GM23338 (cell line): ENCODE results near the gene SPAAR. TPM values are rescaled to one million over a fixed set of nuclear protein-coding genes. Genes with fewer than 3 reads are reported as not detected.

Source experiments
- ATAC-seq: fragments of 200-7000 bp; cut with Tn5 transposase; 3 replicates; pipeline ENCODE4 v1.9.1; 2020
- DNase-seq: peaks from one replicate; pipeline ENCODE4 v3.0.0-alpha.2; 2015; ENCODE audit warnings: low spot score
- H2AFZ ChIP-seq: fragments of 200-600 bp; sonication (generic); 2 replicates; pipeline ENCODE4 v1.8.0; 2016; ENCODE audit warnings: antibody characterized with exemption, mild to moderate bottlenecking, moderate library complexity
- H3F3A ChIP-seq: fragments of 200-600 bp; sonication (generic); replicated peaks from 2 replicates; pipeline ENCODE4 v1.8.0; 2017; ENCODE audit warnings: antibody characterized with exemption, mixed run types, low read depth
- H3K27ac ChIP-seq: fragments of 200-600 bp; sonication (generic); 2 replicates; pipeline ENCODE4 v1.6.1; 2016; ENCODE audit warnings: low read depth
- H3K27me3 ChIP-seq: fragments of 200-600 bp; sonication (generic); 2 replicates; pipeline ENCODE4 v1.8.0; 2016; ENCODE audit warnings: mild to moderate bottlenecking, mixed run types, moderate library complexity; ENCODE audit not compliant: insufficient read depth
- H3K36me3 ChIP-seq: fragments of 200-600 bp; sonication (generic); 2 replicates; pipeline ENCODE4 v1.8.0; 2016; ENCODE audit warnings: mild to moderate bottlenecking; ENCODE audit not compliant: insufficient read depth
- H3K4me1 ChIP-seq: fragments of 200-600 bp; sonication (generic); 2 replicates; pipeline ENCODE4 v1.8.0; 2016; ENCODE audit warnings: mild to moderate bottlenecking, moderate library complexity; ENCODE audit not compliant: insufficient read depth
- H3K4me2 ChIP-seq: fragments of 200-600 bp; sonication (generic); 2 replicates; pipeline ENCODE4 v1.7.1; 2017; ENCODE audit warnings: mixed run types
- H3K4me3 ChIP-seq: fragments of 200-600 bp; sonication (generic); 2 replicates; pipeline ENCODE4 v1.6.1; 2016; ENCODE audit warnings: mixed run types
- H3K79me2 ChIP-seq: fragments of 200-600 bp; sonication (generic); replicated peaks from 2 replicates; pipeline ENCODE4 v1.8.0; 2017; ENCODE audit warnings: mild to moderate bottlenecking; ENCODE audit not compliant: insufficient read depth
- H3K9me2 ChIP-seq: fragments of 200-600 bp; sonication (generic); 2 replicates; pipeline ENCODE4 v1.8.0; 2017; ENCODE audit not compliant: insufficient read depth
- H4K20me1 ChIP-seq: fragments of 200-600 bp; sonication (generic); replicated peaks from 2 replicates; pipeline ENCODE4 v1.8.0; 2017; ENCODE audit warnings: mild to moderate bottlenecking; ENCODE audit not compliant: insufficient read depth
- H3K27ac Mint-ChIP-seq: 2 replicates; pipeline ENCODE4 v1.8.0; 2020; ENCODE audit warnings: inconsistent platforms, mild to moderate bottlenecking, moderate library complexity, mixed read lengths
- H3K27me3 Mint-ChIP-seq: 3 replicates; pipeline ENCODE4 v1.8.0; 2022; ENCODE audit warnings: low read depth, mild to moderate bottlenecking, moderate library complexity, mixed read lengths, inconsistent platforms; ENCODE audit not compliant: insufficient read depth, poor library complexity
- H3K36me3 Mint-ChIP-seq: 3 replicates; pipeline ENCODE4 v1.8.0; 2021; ENCODE audit warnings: low read depth, mild to moderate bottlenecking, inconsistent platforms, moderate library complexity, mixed read lengths
- H3K4me1 Mint-ChIP-seq: 3 replicates; pipeline ENCODE4 v1.8.0; 2020; ENCODE audit warnings: mild to moderate bottlenecking, inconsistent platforms, mixed read lengths
- H3K4me3 Mint-ChIP-seq: 3 replicates; pipeline ENCODE4 v1.8.0; 2021; ENCODE audit warnings: moderate library complexity, mild to moderate bottlenecking, inconsistent platforms, mixed read lengths
- H3K9me3 Mint-ChIP-seq: 3 replicates; pipeline ENCODE4 v1.8.0; 2020; ENCODE audit warnings: moderate library complexity, mild to moderate bottlenecking, inconsistent platforms, mixed read lengths
- CREB1 ChIP-seq: fragments of 250-450 bp; sonication (Bioruptor Pico); IDR thresholded peaks from 2 replicates; pipeline ENCODE4 v1.5.0; 2020; ENCODE audit warnings: low read depth, mild to moderate bottlenecking, moderate library complexity
- CTCF ChIP-seq, 2 experiments: fragments of 200-600 bp in 1 of 2; sonication (generic) in 1 of 2; conservative IDR thresholded peaks; 2 replicates each; pipeline versions ENCODE4 v1.5.1 to v1.6.1; 2016 to 2017; ENCODE audit warnings: antibody characterized with exemption in 2 of 2, low read depth in 2 of 2, mild to moderate bottlenecking in 2 of 2, moderate library complexity in 1 of 2
- ETS1 ChIP-seq: IDR thresholded peaks from 2 replicates; pipeline ENCODE4 v1.6.1; 2016; ENCODE audit warnings: antibody characterized with exemption
- EZH2 ChIP-seq: fragments of 200-600 bp; sonication (generic); IDR thresholded peaks from one replicate; pipeline ENCODE4 v1.8.0; 2017; ENCODE audit warnings: antibody characterized with exemption, mild to moderate bottlenecking, low read depth; ENCODE audit not compliant: unreplicated experiment
- EZH2phosphoT487 ChIP-seq: fragments of 200-600 bp; sonication (generic); IDR thresholded peaks from one replicate; pipeline ENCODE4 v1.8.1; 2018; ENCODE audit warnings: antibody characterized with exemption; ENCODE audit not compliant: unreplicated experiment
- JUNB ChIP-seq: IDR thresholded peaks from one replicate; pipeline ENCODE4 v1.6.1; 2016; ENCODE audit warnings: antibody characterized with exemption; ENCODE audit not compliant: unreplicated experiment
- NANOG ChIP-seq: IDR thresholded peaks from 2 replicates; pipeline ENCODE4 v1.6.1; 2016; ENCODE audit warnings: antibody characterized with exemption, borderline replicate concordance
- POLR2AphosphoS5 ChIP-seq: IDR thresholded peaks from 2 replicates; pipeline ENCODE4 v1.6.1; 2016; ENCODE audit warnings: antibody characterized with exemption, low read depth
- REST ChIP-seq: IDR thresholded peaks from one replicate; pipeline ENCODE4 v1.6.1; 2018; ENCODE audit warnings: antibody characterized with exemption; ENCODE audit not compliant: unreplicated experiment
- STAT1 ChIP-seq: IDR thresholded peaks from one replicate; pipeline ENCODE4 v1.6.1; 2016; ENCODE audit warnings: antibody characterized with exemption; ENCODE audit not compliant: unreplicated experiment
- ZNF114 ChIP-seq: fragments of 250-450 bp; sonication (Bioruptor Pico); IDR thresholded peaks from 2 replicates; pipeline ENCODE4 v1.5.0; 2020; ENCODE audit warnings: mild to moderate bottlenecking, moderate library complexity
- ZNF331 ChIP-seq: fragments of 250-450 bp; sonication (Bioruptor Pico); IDR thresholded peaks from 2 replicates; pipeline ENCODE4 v1.5.0; 2020; ENCODE audit warnings: low read depth, mild to moderate bottlenecking, moderate library complexity
- ZNF462 ChIP-seq: fragments of 250-450 bp; sonication (Bioruptor Pico); IDR thresholded peaks from 2 replicates; pipeline ENCODE4 v1.5.0; 2020; ENCODE audit warnings: mild to moderate bottlenecking, moderate library complexity
- polyA plus RNA-seq: library from polyadenylated mRNA; unstranded; fragments of >200 nt; fragmentation: Nextera tagmentation; extraction: Ambion mirVana; gene quantifications from 2 replicates; pipeline ENCODE4 v1.2.1, GENCODE V29; 2016
- total RNA-seq: library from RNA; depleted of rRNA; stranded (reverse); fragments of >200 nt; shearing (Covaris generic); gene quantifications from 2 replicates; pipeline ENCODE4 v1.2.3, GENCODE V29; 2014

SPAAR gene
- total and polyA plus RNA-seq, 2 experiments from 2014 or later = not detected

- peak overlapping the region; percentile 28; the same call in 1 of the 2 replicates for H2AFZ ChIP-seq
- H3K36me3 ChIP-seq = no peaks in the 10 kb centered on the region
- H4K20me1 ChIP-seq = no peaks in the 10 kb centered on the region
- peaks cover 11% of the 10 kb centered on the region for H3K27me3 ChIP-seq
- Mint-ChIP-seq H3K27ac (no peak overlapping the region), H3K36me3 (no peaks in the 10 kb centered on the region), H3K4me1 (no peaks in the 10 kb centered on the region), H3K9me3 (no peaks in the 10 kb centered on the region; the same call in 2 of the 3 replicates), H3K4me3 (no peak overlapping the region; the same call in 2 of the 3 replicates), H3K27me3 (no peaks in the 10 kb centered on the region)
- no peaks in the 10 kb centered on the region for H3K79me2 ChIP-seq
- no peak overlapping the region for H3K27ac ChIP-seq
- no peaks in the 10 kb centered on the region for H3K4me1 ChIP-seq
- no peak overlapping the region for H3K4me3 ChIP-seq
- ATAC-seq (no peak), DNase-seq (no peak)
- no peak for TF ChIP-seq ETS1
- no peak for TF ChIP-seq STAT1
- no peak for TF ChIP-seq CREB1 (CRISPR knock-in tag)
- no peak for TF ChIP-seq EZH2
- TF ChIP-seq NANOG = no peak
- TF ChIP-seq ZNF462 (CRISPR knock-in tag) = no peak
- TF ChIP-seq ZNF331 (CRISPR knock-in tag) = no peak
- TF ChIP-seq POLR2AphosphoS5 = no peak
- no peak for TF ChIP-seq ZNF114 (CRISPR knock-in tag)
- TF ChIP-seq JUNB = no peak
- no peak for TF ChIP-seq REST
- no peak for TF ChIP-seq CTCF (conservative IDR thresholded peaks at IDR 0.05; ENCODE audit: low read depth in 2 of 2)
- TF ChIP-seq EZH2phosphoT487 = no peak
- no peaks in the 10 kb centered on the region for H3K9me2 ChIP-seq
- H3K4me2 ChIP-seq = no peak overlapping the region
- H3F3A ChIP-seq = no peaks in the 10 kb centered on the region
These were observed 27.9 kb downstream of the SPAAR start for GRCh38 chr9:35937227-35937626.
